ENCODE data around the gene CHL1. TPM values are rescaled to one million over a fixed set of nuclear protein-coding genes. Genes with fewer than 3 reads are reported as not detected.

The CHL1 gene
- total and polyA plus RNA-seq, 2 donors (not counting 1 experiment from before 2014, with no cell fraction given): 6.2 to 18.0 TPM

DNA sequence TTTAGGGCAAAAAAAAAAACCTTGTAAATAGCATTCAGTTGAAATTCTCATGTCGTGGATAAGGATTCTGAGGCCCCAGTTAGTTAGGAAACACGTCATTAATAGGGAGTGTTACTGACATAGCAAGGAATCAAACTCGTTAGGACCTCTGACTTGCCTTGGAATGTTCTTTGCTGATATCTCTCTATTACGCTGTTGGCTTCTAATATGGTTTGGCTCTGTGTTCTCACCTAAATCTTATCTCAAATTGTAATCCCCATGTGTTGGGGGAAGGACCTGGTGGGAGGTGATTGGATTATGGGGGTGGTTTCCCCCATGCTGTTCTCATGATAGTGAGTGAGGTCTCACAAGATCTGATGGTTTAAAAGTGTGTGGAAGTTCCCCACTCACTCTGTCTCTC lies 40.3 kb downstream of the CHL1 start:
- no peak overlapping the region for H2AFZ ChIP-seq (ENCODE audit: insufficient read depth, low read depth, low read length, poor library complexity, severe bottlenecking)
- TF ChIP-seq, protein P1, sequence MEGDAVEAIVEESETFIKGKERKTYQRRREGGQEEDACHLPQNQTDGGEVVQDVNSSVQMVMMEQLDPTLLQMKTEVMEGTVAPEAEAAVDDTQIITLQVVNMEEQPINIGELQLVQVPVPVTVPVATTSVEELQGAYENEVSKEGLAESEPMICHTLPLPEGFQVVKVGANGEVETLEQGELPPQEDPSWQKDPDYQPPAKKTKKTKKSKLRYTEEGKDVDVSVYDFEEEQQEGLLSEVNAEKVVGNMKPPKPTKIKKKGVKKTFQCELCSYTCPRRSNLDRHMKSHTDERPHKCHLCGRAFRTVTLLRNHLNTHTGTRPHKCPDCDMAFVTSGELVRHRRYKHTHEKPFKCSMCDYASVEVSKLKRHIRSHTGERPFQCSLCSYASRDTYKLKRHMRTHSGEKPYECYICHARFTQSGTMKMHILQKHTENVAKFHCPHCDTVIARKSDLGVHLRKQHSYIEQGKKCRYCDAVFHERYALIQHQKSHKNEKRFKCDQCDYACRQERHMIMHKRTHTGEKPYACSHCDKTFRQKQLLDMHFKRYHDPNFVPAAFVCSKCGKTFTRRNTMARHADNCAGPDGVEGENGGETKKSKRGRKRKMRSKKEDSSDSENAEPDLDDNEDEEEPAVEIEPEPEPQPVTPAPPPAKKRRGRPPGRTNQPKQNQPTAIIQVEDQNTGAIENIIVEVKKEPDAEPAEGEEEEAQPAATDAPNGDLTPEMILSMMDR (IDR thresholded peaks at IDR 0.05): no peak
- no peak for TF ChIP-seq EZH2 (IDR thresholded peaks at IDR 0.05; ENCODE audit: borderline replicate concordance, insufficient read depth, low read depth, low read length, poor library complexity, severe bottlenecking)

DNA sequence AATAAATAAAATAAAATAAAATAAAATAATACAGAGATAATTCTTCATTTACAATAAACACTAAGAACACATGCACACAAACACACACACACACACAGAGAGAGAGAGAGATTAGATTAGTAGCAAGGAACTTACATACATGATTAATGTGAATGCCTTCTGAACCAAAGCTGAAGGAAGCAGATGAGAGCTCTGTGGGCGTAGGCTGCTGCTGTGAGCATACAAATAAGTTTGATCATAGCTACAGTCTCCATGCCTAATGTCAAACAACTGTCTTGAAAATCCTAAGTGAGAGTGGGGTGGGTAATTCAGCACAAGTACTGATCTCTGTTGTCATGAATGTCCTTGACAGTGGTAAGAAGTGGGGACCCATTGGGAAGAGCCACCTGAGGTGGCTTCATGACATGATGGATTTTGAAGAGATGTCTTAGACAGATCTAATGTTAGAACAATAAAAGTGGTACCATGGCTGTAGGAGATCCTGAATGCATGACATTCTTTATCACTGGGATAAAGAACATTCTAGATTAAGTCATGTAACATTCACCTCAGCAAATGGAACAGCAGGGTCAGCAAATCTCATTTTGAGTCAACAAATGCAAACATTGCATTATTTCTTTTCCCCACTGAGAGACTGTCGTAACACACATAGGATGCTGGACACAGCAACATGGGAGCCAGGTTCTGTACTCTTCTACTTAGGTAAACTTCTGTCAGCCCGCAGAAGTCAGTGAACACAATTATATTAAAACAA lies 46.2 kb downstream of the CHL1 start:
- DNase-seq: no peak
- H3K9me3 ChIP-seq (ENCODE audit: control extremely low read depth in 1 of 3, control insufficient read depth in 2 of 3, insufficient read depth in 1 of 3, low read length in 2 of 3): no peaks in the 10 kb centered on the region
- H3K9ac ChIP-seq (ENCODE audit: low read length): no peak overlapping the region
- no peak overlapping the region for H3K4me2 ChIP-seq (replicated peaks; ENCODE audit: low read depth, low read length, poor library complexity, severe bottlenecking)
- CTCF ChIA-PET: no interaction called here
- intact Hi-C loops (cut with micrococcal nuclease): no loop called here
- Mint-ChIP-seq H3K9me3 (ENCODE audit: insufficient read depth) (peaks cover 3% of the 10 kb centered on the region), H3K4me1 (no peaks in the 10 kb centered on the region), H3K27me3 (no peaks in the 10 kb centered on the region), H3K4me3 (no peak overlapping the region), H3K27ac (no peak overlapping the region)
- H4K20me1 ChIP-seq (ENCODE audit: control insufficient read depth, insufficient read depth, low read length, poor library complexity, severe bottlenecking): no peaks in the 10 kb centered on the region
- ATAC-seq (ENCODE audit: low read depth): no peak
- no peaks in the 10 kb centered on the region for H3K79me2 ChIP-seq (ENCODE audit: control insufficient read depth, insufficient read depth, low read length)
- H3K4me3 ChIP-seq (ENCODE audit: control extremely low read depth in 1 of 5, extremely low read depth in 1 of 5, insufficient read depth in 1 of 5, low read depth in 2 of 5, low read length in 4 of 5): no peak overlapping the region
- POLR2A ChIA-PET: no interaction called here
- no peak overlapping the region for H2AFZ ChIP-seq (ENCODE audit: insufficient read depth, low read depth, low read length, poor library complexity, severe bottlenecking)
- no peak overlapping the region for H3K27ac ChIP-seq (ENCODE audit: low read length in 2 of 2)
- 100% methylated on average over 1 of the region's 3 CpGs for WGBS (ENCODE audit: insufficient coverage)
- H3K27me3 ChIP-seq (replicated peaks in 1 of 4; ENCODE audit: control extremely low read depth in 1 of 4, control insufficient read depth in 3 of 4, insufficient read depth in 4 of 4, low read length in 3 of 4): no peaks in the 10 kb centered on the region
- TF ChIP-seq EZH2 (IDR thresholded peaks at IDR 0.05; ENCODE audit: borderline replicate concordance, insufficient read depth, low read depth, low read length, poor library complexity, severe bottlenecking): no peak
- TF ChIP-seq, protein P1 (IDR thresholded peaks at IDR 0.05): no peak
- H3K36me3 ChIP-seq (replicated peaks in 1 of 2; ENCODE audit: control extremely low read depth in 1 of 2, control insufficient read depth in 1 of 2, extremely low read depth in 1 of 2, insufficient read depth in 2 of 2, low read length in 1 of 2): no peaks in the 10 kb centered on the region
- H3K4me1 ChIP-seq (ENCODE audit: control insufficient read depth in 2 of 2, insufficient read depth in 2 of 2, low read length in 2 of 2): no peaks in the 10 kb centered on the region

More for the DNA sequence above, 40.3 kb downstream of the CHL1 start:
- no peak for ATAC-seq (ENCODE audit: low read depth)
- no peaks in the 10 kb centered on the region for H3K27me3 Mint-ChIP-seq
- H3K4me3 Mint-ChIP-seq: no peak overlapping the region
- H3K27ac ChIP-seq (ENCODE audit: low read length in 2 of 2): no peak overlapping the region
- no peaks in the 10 kb centered on the region for H4K20me1 ChIP-seq (ENCODE audit: control insufficient read depth, insufficient read depth, low read length, poor library complexity, severe bottlenecking)
- peaks cover 5% of the 10 kb centered on the region in 2 donors for H3K4me1 ChIP-seq (ENCODE audit: control insufficient read depth in 2 of 2, insufficient read depth in 2 of 2, low read length in 2 of 2)
- H3K9me3 ChIP-seq (ENCODE audit: control extremely low read depth in 1 of 3, control insufficient read depth in 2 of 3, insufficient read depth in 1 of 3, low read length in 2 of 3): no peaks in the 10 kb centered on the region
- no peak overlapping the region for H3K9ac ChIP-seq (ENCODE audit: low read length)
- no peaks in the 10 kb centered on the region for H3K27me3 ChIP-seq (replicated peaks in 1 of 4; ENCODE audit: control extremely low read depth in 1 of 4, control insufficient read depth in 3 of 4, insufficient read depth in 4 of 4, low read length in 3 of 4)
- H3K36me3 ChIP-seq (replicated peaks in 1 of 2; ENCODE audit: control extremely low read depth in 1 of 2, control insufficient read depth in 1 of 2, extremely low read depth in 1 of 2, insufficient read depth in 2 of 2, low read length in 1 of 2): no peaks in the 10 kb centered on the region
- 93% methylated on average over 2 of the region's 4 CpGs for WGBS (ENCODE audit: insufficient coverage)
- no peaks in the 10 kb centered on the region for H3K9me3 Mint-ChIP-seq (ENCODE audit: insufficient read depth)
- no peak overlapping the region for H3K4me2 ChIP-seq (replicated peaks; ENCODE audit: low read depth, low read length, poor library complexity, severe bottlenecking)
- DNase-seq: no peak
- intact Hi-C loops (cut with micrococcal nuclease): no loop called here
- CTCF ChIA-PET: interaction anchor here (1.2 kb wide), 1 partner anchor 117 kb away, joined by 3 read pairs; no protein-coding TSS in a partner anchor
- H3K79me2 ChIP-seq (ENCODE audit: control insufficient read depth, insufficient read depth, low read length): no peaks in the 10 kb centered on the region
- no peak overlapping the region for H3K27ac Mint-ChIP-seq
- no peak overlapping the region for H3K4me3 ChIP-seq (ENCODE audit: control extremely low read depth in 1 of 5, extremely low read depth in 1 of 5, insufficient read depth in 1 of 5, low read depth in 2 of 5, low read length in 4 of 5)
- H3K4me1 Mint-ChIP-seq: peaks cover 6% of the 10 kb centered on the region
- POLR2A ChIA-PET: no interaction called here
